Activated effector memory CD4-positive, alpha-beta T cell treated with Interleukin-2 at 50 U/mL for 16 hours (primary cell): ENCODE results near the gene UNC93B1.

ENCODE experiments used
- DNase-seq: peaks from one replicate; pipeline ENCODE4 v3.0.0-alpha.2; 2020

UNC93B1 gene

DNA sequence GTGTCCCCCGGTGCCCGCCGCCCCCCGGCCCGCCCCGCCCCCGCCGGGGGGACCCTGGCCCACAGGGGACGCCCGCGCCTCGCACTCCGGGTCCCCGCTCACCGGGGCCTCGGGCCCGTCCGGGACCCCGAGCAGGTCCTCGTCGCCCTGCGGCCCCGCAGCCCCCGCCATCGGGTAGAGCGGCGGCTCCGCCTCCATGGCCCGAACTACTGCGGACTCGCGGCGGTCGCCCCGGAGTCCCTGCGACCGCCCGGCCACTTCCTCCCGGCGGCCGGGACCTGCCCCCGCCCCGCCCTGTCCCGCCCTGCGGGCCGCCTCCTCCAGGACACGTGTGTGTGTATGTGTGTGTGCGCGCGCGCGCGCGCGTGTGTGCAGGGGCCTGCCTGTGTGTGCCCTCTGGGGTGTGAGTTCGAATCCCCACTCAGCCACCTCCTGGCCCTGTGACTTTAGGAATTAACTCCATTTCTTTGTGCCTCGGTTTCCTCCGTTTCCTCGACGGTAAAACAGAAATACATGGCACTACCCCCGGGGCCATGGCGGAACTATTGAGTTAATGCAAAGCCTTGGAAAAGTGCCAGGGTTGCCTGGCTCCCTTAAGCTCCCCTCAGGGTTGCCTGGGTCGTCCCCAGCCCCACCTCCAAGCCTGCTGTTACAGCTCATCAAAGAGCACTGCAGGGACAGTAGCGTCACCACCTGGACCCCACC, at the start of gene UNC93B1:
Gene UNC93B1, minus strand, starts transcription at position 252 of the 705 bp plus-strand sequence. Its CDS starts 54 bp downstream, at position 198.
- DNase-seq = peak; percentile 77

DNA sequence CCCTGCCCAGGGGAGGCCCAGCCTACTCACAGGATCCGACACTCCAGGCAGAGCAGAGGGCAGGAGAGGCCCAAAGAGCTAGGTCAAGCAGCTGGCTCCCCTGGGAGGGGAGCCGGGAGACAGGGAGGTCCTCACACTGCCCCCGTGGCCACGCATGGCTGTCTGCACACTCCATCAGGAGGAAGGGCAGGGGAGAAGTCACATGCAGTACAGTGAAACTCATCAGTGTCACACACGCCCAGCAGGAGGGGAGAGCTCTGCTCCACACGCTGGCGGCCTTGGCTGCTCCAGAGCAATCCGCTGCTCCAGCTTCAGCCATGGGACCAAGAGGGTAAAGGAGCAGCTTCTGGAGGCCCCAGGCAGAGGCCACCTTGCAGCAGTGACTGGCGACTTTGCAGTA, 49.2 kb upstream of the UNC93B1 start:
- DNase-seq = no peak

GRCh38 chr11:68052137-68052873, 48.4 kb upstream of the UNC93B1 start:
- DNase-seq = no peak

- DNase-seq = no peak
These were observed 47.6 kb upstream of the UNC93B1 start for GRCh38 chr11:68051191-68052136.

DNA sequence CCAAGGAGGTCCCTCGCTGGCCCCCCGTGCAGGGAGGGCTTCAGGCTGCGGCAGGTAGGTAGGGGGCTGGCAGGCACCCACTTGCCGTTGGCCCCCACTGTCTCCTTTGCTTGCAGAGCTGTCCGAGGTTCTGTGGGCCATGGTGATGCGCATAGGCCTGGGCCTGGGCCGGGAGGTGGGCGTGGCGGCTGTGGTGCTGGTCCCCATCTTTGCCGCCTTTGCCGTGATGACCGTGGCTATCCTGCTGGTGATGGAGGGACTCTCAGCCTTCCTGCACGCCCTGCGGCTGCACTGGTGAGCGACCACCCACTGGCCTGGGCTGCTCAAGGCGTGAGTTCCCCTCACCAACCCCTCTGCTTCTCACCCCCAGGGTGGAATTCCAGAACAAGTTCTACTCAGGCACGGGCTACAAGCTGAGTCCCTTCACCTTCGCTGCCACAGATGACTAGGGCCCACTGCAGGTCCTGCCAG, 46.5 kb upstream of the UNC93B1 start:
- DNase-seq = no peak

- DNase-seq = no peak
These were observed 45.8 kb upstream of the UNC93B1 start for GRCh38 chr11:68049509-68050370.

- no peak for DNase-seq
These were observed 45.0 kb upstream of the UNC93B1 start for GRCh38 chr11:68048681-68049508.

DNA sequence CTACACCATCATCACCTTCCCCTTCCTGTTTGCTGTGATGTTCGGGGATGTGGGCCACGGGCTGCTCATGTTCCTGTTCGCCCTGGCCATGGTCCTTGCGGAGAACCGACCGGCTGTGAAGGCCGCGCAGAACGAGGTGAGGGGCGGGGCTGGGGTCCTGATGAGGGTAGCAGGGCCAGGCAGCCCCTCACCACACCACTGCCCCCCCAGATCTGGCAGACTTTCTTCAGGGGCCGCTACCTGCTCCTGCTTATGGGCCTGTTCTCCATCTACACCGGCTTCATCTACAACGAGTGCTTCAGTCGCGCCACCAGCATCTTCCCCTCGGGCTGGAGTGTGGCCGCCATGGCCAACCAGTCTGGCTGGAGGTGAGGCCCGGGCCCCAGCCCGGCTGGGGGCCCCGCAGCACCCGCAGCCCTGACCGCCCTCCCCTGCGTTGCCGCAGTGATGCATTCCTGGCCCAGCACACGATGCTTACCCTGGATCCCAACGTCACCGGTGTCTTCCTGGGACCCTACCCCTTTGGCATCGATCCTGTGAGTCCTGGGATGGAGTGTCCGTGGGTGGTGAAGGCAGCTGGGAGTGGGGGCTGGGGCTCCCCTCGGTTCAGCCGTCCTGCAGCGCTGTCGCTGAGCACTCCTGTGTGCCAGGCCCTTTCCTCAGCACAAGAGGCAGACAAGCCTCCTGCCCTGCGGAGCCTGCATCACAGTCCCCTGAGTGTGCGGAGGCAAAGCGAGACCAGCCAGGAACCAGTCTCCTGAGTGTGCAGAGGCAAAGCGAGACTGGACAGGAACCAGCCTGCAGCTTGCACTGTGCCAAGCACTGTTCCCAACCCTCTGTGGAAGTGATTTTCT, 43.8 kb upstream of the UNC93B1 start:
- no peak for DNase-seq

- no peak for DNase-seq
These were observed 41.0 kb upstream of the UNC93B1 start for GRCh38 chr11:68044898-68045351.

DNA sequence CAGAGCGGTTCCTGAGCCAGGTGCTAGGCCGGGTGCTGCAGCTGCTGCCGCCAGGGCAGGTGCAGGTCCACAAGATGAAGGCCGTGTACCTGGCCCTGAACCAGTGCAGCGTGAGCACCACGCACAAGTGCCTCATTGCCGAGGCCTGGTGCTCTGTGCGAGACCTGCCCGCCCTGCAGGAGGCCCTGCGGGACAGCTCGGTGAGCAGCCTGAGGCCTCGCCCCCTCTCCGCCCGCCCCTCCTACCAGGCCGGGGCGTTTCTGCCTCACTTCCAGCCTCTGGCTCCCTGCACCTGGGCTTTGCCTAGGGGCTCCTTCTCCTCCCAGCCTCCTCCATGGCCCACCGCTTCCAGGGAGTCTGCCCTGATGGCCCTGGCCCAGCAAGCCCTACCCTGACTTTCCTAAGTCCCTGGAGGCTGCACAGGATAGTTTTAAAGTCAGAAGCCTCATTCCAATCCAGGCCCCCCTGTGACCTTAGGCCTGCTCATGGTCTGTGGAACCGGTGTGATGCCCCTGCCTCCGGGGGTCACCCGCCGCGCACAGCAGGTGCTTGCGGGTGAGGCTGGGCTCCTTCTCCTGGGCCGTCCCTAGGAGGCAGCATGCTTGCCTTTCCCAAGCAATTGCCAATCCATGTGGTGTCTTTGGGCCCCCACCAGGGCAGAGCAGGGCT, 40.4 kb upstream of the UNC93B1 start:
- no peak for DNase-seq

GRCh38 chr11:68043349-68044144, 39.6 kb upstream of the UNC93B1 start:
- DNase-seq = no peak

DNA sequence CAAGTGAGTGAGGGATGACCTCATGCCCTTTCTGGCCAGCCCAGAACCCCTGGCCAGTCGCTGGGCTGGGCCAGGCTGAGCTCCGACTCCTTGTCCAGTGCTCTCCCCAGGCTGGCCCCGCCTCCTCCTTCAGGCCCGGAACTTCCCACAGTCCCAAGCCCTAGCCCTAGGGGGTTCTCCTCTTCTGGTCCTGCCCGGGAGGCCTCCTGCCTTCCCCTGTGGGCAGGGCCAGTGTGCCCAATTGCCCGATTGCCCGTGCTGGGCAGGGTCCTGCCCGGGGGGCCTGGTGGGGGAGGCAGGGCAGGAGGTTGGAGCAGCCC, 39.1 kb upstream of the UNC93B1 start:
- no peak for DNase-seq

DNA sequence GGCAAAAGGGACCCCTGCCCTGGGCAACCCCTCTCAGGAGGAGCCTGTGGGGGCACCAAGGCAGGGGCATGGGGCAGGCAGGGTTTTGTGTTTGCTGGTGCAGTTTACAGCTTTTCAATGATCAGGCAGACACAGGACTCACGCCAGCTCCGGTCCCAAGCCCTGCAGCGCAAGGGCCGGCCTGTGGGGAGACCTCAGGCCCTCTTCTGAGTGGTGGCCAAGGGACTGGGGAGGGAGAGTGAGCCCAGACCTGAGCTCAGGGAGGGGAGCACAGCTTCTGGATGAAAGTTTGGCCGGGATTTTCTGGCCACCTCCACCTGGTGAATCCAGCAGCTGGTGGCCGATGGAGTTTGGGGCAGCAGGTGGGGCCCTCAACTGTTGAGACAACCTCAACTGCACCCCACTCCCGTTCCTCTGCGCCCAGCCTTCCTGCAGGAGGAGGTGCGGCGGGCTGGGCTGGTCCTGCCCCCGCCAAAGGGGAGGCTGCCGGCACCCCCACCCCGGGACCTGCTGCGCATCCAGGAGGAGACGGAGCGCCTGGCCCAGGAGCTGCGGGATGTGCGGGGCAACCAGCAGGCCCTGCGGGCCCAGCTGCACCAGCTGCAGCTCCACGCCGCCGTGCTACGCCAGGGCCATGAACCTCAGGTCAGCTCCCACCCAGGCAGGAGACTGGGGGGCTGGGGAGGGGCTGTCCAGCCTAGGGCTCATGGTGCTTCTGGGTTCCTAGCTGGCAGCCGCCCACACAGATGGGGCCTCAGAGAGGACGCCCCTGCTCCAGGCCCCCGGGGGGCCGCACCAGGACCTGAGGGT, 38.5 kb upstream of the UNC93B1 start:
- DNase-seq = no peak

DNA sequence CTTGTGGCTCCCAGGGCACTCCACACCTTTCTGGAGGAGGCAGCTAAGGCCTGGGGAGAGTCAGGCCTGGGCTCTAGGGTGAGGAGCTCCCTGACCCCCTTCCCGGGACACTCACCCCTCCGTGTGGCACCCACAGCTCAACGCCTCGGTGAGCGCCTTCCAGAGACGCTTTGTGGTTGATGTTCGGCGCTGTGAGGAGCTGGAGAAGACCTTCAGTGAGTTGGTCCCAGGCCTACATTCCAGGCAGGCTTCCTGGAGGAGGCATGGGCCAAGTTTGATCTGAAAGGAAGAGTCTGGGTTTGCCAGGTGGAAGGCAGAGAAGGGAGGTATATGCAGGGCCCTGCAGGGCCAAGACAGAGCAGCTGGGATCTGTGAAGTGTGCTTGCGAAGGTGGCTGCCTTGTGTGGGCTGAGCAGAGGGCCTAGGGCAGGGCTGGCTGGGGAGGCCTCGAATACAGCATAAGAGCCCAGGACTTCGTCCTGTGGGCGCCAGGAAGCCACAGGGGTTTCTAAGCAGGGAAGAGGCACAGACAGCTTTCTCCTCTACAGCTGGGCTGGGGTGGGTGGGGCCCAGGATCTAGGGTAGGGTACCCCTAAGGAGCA, 37.8 kb upstream of the UNC93B1 start:
- no peak for DNase-seq

DNA sequence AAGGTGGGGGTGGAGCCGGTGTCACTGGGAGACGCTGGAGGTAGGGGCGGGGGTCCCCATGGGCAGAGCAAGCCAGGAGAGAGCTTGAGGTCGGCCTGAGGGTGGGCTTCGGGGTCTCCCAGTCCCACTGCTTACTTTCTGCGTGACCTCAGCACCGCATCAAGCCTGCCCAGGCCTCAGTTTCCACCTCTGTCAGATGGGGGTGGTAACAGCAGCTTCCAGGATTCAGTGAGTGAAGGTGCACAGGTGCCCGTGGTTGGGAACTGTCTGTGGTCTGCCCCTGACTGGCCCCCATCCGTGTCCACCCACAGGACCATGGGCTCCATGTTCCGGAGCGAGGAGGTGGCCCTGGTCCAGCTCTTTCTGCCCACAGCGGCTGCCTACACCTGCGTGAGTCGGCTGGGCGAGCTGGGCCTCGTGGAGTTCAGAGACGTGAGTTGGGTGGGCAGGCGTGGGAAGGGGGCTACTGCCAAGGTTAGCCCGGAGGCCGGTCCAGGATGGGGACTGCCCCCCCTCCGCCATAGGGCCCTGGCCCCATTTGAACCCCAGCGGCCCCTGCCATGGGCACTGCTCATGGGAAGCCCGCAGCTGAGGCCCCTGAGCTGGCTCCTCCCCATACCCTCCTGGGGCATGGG, 37.2 kb upstream of the UNC93B1 start:
- no peak for DNase-seq

DNA sequence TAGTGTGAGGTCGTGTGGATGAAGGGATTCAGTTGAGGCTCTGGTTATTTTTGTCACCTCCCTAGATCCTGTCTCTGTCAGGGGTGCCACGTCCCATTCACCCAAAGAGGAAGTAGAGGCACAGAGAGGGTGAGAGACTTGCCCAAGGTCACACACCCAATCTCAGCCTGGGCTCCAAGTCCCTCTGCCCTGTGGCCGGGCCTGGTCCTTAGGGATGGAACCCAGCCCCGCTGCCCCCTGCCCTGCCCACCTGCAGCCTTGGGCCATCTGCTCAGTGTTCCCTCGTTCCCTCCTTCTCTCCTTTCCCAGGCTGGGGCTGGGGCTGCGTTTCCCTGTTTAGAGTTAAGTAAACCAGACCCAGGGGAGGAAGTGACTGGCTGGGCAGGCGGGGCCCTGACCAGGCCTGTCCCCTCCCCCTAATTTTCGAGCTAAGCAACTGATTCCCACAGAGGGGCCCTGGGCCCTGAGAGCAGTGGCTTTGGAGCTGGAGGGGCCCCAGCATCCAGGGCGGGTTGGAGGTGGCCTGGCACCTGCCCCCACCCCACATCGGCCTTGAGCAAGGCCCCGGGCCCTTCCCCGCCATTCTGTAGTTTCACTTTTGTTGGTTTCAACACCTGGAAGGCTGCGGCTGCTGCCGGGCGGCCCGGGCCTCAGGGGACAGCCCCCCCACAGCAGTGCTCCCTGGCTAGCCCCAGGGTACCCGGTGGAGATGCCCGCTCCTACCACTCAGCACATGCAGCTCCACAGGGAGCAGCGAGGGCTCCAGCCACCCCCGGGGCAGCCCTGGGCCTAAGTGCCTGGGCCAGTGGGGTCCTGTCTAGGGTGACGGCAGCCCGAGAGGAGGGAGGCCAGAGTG, 36.4 kb upstream of the UNC93B1 start:
- DNase-seq = peak; percentile 34
